Common myeloid progenitor, CD34-positive (primary cell): ENCODE data around the gene CLSTN2.
A peak's percentile ranks its signal among the peaks of the same experiment; 100 is the strongest.

Experiments used
- CTCF ChIA-PET: fragments of 350-600 bp; sonication (Branson Sonifier 250); formaldehyde crosslinking; loops from one replicate; lab custom pipeline; 2021; ENCODE audit warnings: antibody characterized with exemption; lab: Charles Lee
- POLR2A ChIA-PET: fragments of 350-600 bp; sonication (Branson Sonifier 250); formaldehyde crosslinking; loops from one replicate; lab custom pipeline; 2021; ENCODE audit warnings: antibody characterized with exemption; lab: Charles Lee
- DNase-seq, 3 donors: peaks; one replicate each; pipeline versions ENCODE4 v3.0.0 to v3.0.0-alpha.2; 2013
- H3K27ac ChIP-seq, 2 experiments: 1 replicate in 1 of 2; 2 replicates in 1 of 2; pipeline ENCODE4 v1.7.0; 2013; ENCODE audit warnings: inconsistent platforms in 2 of 2, low read length in 2 of 2, mild to moderate bottlenecking in 2 of 2, low read depth in 1 of 2, moderate library complexity in 1 of 2; ENCODE audit not compliant: severe bottlenecking in 2 of 2, insufficient read depth in 1 of 2, poor library complexity in 1 of 2
- H3K27me3 ChIP-seq, 5 experiments: replicated peaks in 2 of 5; 1 replicate in 3 of 5; 2 replicates in 2 of 5; pipeline versions ENCODE4 v1.6.1 to v1.7.0; 2013; ENCODE audit warnings: low read length in 4 of 5, mild to moderate bottlenecking in 2 of 5, moderate library complexity in 2 of 5, inconsistent platforms in 1 of 5; ENCODE audit not compliant: insufficient read depth in 5 of 5, control insufficient read depth in 4 of 5
- H3K36me3 ChIP-seq, 4 experiments: 1 replicate in 2 of 4; 2 replicates in 2 of 4; pipeline versions ENCODE4 v1.6.1 to v1.7.0; 2013; ENCODE audit warnings: low read length in 3 of 4, control low read depth in 1 of 4, mild to moderate bottlenecking in 1 of 4; ENCODE audit not compliant: control insufficient read depth in 4 of 4, insufficient read depth in 4 of 4
- H3K4me1 ChIP-seq, 4 experiments: 1 replicate in 3 of 4; 2 replicates in 1 of 4; pipeline versions ENCODE4 v1.6.1 to v1.7.1; 2013; ENCODE audit warnings: low read length in 3 of 4, mild to moderate bottlenecking in 3 of 4, control low read depth in 1 of 4, inconsistent platforms in 1 of 4, moderate library complexity in 1 of 4; ENCODE audit not compliant: control insufficient read depth in 4 of 4, insufficient read depth in 4 of 4; ENCODE audit errors: control extremely low read depth in 1 of 4
- H3K4me3 ChIP-seq, 7 experiments: 1 replicate in 4 of 7; 2 replicates in 3 of 7; pipeline versions ENCODE4 v1.5.1 to v1.7.0; 2013; ENCODE audit warnings: mild to moderate bottlenecking in 7 of 7, low read length in 6 of 7, moderate library complexity in 6 of 7, inconsistent platforms in 2 of 7, low read depth in 2 of 7, control low read depth in 1 of 7; ENCODE audit not compliant: insufficient read depth in 4 of 7, control insufficient read depth in 1 of 7; ENCODE audit errors: extremely low read depth in 1 of 7
- H3K9me3 ChIP-seq, 5 experiments: 1 replicate in 4 of 5; 2 replicates in 1 of 5; pipeline versions ENCODE4 v1.6.1 to v1.7.1; 2013; ENCODE audit warnings: low read length in 4 of 5, mild to moderate bottlenecking in 2 of 5, inconsistent platforms in 1 of 5, low read depth in 1 of 5, moderate library complexity in 1 of 5; ENCODE audit not compliant: control insufficient read depth in 4 of 5, insufficient read depth in 2 of 5; ENCODE audit errors: control extremely low read depth in 1 of 5
- WGBS: methylation state at CpG from one replicate; pipeline ENCODE4 v1.1.5; 2013; ENCODE audit not compliant: insufficient coverage; 5-methylcytosine and 5-hydroxymethylcytosine counted together

Gene CLSTN2

DNA sequence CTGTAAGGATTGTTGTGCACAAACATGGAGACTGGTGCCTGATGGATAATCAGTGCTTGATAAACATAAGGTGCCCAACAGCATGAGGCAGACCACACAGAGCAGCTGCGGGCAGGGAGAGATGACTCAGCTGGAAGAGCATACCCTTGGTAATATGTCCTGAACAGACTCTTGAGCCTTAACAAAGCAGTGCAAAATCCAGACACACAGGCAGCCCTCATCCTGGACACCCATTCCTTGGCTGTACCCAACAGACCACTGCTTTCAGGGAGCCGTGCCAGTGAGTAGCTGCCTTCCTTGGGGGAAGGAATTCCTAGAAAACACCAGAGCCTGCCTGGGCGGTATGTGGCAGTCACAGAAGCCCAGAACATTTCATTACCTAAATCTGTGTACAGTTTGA, 156.2 kb downstream of the CLSTN2 start:
- Histone ChIP-seq H3K4me1 (no peaks in the 10 kb centered on the region), H3K27ac (no peak overlapping the region), H3K4me3 (no peak overlapping the region), H3K36me3 (no peaks in the 10 kb centered on the region), H3K9me3 (peaks cover 0 to 13% (median 0%) of the 10 kb centered on the region in 5 experiments), H3K27me3 (peaks cover 0 to 1% (median 0%) of the 10 kb centered on the region in 5 experiments)
- 88% methylated on average over 1 of the region's 3 CpGs for WGBS
- ChIA-PET POLR2A (no interaction called here), CTCF (no interaction called here)
- no peak for DNase-seq

DNA sequence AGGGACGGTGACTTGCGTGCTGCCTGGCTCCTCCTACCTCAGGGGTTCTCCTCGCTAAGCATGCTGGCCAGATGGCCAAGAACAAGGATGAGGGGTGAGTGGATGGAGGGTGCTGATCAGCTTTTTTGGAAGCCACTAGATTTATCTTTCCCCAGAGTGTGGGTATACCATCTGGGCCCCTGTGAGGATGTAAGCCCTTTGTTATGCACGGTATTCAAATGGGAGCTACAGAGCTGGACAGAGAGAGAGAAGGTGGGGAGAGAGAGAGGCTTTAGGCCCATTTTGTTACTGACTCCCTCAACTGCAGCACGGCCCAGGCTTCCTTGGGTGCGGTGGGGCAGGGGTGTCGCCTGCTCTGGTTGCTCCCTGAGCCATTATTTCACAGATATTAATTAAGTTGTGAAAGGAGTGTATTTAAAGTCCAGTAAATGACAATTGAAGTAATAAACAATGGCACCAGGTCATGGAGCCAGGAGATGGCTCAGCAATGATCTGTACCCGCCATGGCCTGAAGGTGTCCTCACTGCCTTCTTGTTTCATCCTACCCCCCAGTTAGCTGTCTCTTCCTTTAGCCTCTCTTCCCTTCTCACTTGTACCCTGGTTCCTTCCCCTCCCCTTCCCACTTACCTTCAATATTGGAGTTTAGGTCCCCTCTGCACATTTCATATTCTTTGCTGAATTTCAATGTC, 158.0 kb downstream of the CLSTN2 start:
- no peaks in the 10 kb centered on the region for H3K36me3 ChIP-seq
- POLR2A ChIA-PET: interaction anchor here (0.5 kb wide), 1 partner anchor 810 kb away, joined by 3 read pairs; no protein-coding TSS in a partner anchor
- H3K27ac ChIP-seq: no peak overlapping the region
- WGBS: 80% methylated on average over 5 of the region's 8 CpGs
- CTCF ChIA-PET: no interaction called here
- no peaks in the 10 kb centered on the region for H3K27me3 ChIP-seq
- no peaks in the 10 kb centered on the region for H3K4me1 ChIP-seq
- H3K9me3 ChIP-seq: peaks cover 0 to 11% (median 0%) of the 10 kb centered on the region in 5 experiments
- peak in 1 of 3 donors; percentile 2 for DNase-seq
- no peak overlapping the region for H3K4me3 ChIP-seq

DNA sequence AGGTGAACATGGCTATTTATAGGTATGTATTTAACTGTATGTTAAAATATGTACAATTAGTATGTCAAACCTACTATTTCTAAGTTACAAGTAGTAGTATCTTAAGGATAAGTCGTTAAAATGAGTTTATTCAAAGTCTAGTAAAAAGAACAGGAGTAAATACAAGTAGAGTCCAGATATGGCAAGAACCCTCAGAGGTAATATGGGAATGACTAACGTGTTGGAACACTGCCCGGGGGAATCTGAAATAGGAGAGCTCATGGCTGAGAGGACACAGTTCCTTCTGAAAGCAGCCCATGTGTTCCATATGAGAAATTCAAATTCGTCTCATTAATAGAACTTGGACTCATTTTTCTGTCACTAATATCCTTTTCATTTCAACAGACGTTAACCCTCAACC, 158.8 kb downstream of the CLSTN2 start:
- POLR2A ChIA-PET: no interaction called here
- H3K4me1 ChIP-seq: no peaks in the 10 kb centered on the region
- H3K9me3 ChIP-seq: peaks cover 0 to 7% (median 0%) of the 10 kb centered on the region in 5 experiments
- 83% methylated on average over 4 of the region's 5 CpGs for WGBS
- H3K27ac ChIP-seq: no peak overlapping the region
- H3K4me3 ChIP-seq: no peak overlapping the region
- no peak for DNase-seq
- H3K27me3 ChIP-seq: no peaks in the 10 kb centered on the region
- H3K36me3 ChIP-seq: no peaks in the 10 kb centered on the region
- CTCF ChIA-PET: interaction anchor here (1.0 kb wide), 1 partner anchor 72 kb away, joined by 3 read pairs; no protein-coding TSS in a partner anchor

DNA sequence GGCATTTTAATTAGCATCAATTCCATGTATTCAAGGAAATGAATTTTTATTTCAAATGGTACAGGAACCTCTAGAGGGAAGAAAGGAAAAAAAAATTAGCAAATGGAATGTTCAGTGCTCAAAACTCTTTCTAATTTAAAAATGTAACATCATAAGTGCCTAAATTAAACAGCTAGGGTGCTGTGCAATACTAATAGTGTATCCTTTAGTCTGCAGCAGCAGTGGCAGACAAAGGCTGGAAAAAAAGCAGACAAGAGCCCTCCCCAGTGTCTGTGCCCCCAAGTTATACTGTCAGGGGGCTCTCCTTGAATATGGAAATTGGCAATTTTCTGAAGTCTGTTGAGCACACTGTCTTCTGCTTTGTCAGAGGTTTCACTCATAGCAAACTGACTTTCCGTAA, 159.5 kb downstream of the CLSTN2 start:
- Histone ChIP-seq H3K4me3 (no peak overlapping the region), H3K9me3 (peaks cover 0 to 4% (median 0%) of the 10 kb centered on the region in 5 experiments), H3K4me1 (no peaks in the 10 kb centered on the region), H3K27ac (no peak overlapping the region), H3K27me3 (peaks cover 0 to 2% (median 0%) of the 10 kb centered on the region in 5 experiments), H3K36me3 (no peaks in the 10 kb centered on the region)
- POLR2A ChIA-PET: no interaction called here
- no peak for DNase-seq
- CTCF ChIA-PET: interaction anchor here (1.0 kb wide), 1 partner anchor 72 kb away, joined by 3 read pairs; no protein-coding TSS in a partner anchor
- WGBS: 100% methylated on average over 1 of the region's 1 CpG

DNA sequence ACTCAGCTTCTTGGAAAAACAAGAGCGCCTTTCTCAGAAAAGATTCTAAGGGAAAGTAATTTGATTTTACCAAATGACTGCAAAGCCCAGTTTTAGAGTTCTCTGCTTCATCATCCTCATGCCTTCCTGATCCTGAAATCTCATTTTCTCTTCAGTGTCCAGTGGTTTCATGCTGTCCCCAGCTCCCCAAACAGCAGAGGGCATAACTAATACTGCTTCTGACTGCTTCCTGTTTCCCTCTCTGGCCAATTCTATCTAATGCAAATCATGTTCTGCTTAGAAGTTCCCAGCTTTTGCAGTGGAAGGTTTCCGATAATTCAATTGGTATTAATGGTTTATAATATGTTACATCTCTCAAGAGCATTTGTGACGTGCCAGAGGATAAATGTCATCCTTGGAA, 161.1 kb downstream of the CLSTN2 start:
- CTCF ChIA-PET: interaction anchor here (1.7 kb wide), 1 partner anchor 15 kb away, joined by 3 read pairs; no protein-coding TSS in a partner anchor
- Histone ChIP-seq H3K9me3 (no peaks in the 10 kb centered on the region), H3K36me3 (no peaks in the 10 kb centered on the region), H3K4me3 (no peak overlapping the region), H3K27me3 (peaks cover 0 to 2% (median 0%) of the 10 kb centered on the region in 5 experiments), H3K4me1 (no peaks in the 10 kb centered on the region), H3K27ac (no peak overlapping the region)
- POLR2A ChIA-PET: no interaction called here
- WGBS: 94% methylated on average over 3 of the region's 3 CpGs
- DNase-seq: no peak

DNA sequence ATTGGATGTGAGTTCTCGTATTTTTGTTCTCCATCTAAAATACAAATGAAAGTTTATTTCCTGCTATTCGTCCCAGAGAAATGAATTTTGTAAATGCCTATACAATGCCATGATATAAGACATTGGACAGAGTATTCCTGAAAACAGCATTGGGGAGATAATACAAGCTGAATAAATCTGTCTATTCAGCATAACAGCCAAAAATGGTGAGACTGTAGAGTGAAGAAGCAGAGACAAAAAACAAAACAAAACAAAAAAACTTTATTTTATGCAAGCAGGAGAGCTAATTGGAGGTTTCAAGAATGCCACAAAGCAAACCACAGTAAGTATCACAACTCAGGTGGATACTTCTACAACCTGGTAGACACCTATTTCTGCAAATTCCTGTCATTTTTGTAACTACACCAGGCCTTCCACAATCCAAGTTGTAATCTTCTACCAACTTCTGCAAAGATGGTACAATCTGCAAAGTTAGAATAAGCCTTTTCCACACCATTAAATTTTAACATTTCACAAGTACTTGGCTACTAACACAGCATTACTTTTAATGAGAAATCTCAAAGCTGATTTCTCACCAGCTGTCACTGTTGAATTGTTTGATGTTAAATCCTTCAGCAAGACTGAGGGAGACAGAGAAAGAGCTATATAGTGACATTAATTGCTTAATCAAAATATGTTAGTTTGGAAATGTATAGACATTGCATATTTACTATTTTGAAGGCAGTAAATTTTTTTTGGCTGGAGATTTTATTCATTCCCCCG, 163.1 kb downstream of the CLSTN2 start:
- peaks cover 0 to 2% (median 0%) of the 10 kb centered on the region in 5 experiments for H3K27me3 ChIP-seq
- no peak overlapping the region for H3K4me3 ChIP-seq
- peaks cover 0 to 3% (median 0%) of the 10 kb centered on the region in 5 experiments for H3K9me3 ChIP-seq
- POLR2A ChIA-PET: no interaction called here
- H3K4me1 ChIP-seq: no peaks in the 10 kb centered on the region
- H3K36me3 ChIP-seq: no peaks in the 10 kb centered on the region
- CTCF ChIA-PET: no interaction called here
- H3K27ac ChIP-seq: no peak overlapping the region
- no peak for DNase-seq
- WGBS: no CpG with 5 or more reads among the region's 3 CpGs

DNA sequence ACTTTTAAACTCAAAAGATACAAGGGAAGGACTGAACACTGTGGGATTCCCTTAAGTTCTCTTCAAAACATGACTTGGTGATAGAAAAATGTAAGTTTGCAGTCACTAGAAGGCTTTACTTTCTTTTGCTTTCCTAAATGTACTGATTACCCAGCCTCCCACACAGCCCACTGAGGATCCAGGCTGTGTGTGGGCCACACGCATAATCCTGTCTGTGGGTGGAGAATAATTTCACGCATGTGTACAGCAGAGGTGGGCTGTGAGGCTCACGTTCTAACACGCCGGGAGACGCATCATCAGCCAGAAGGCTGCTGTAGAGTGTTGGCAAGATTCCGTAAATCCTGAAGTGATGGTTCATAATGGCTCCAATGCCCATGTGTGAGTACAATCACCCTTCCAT, 165.5 kb downstream of the CLSTN2 start:
- 100% methylated on average over 7 of the region's 7 CpGs for WGBS
- H3K9me3 ChIP-seq: peaks cover 0 to 3% (median 0%) of the 10 kb centered on the region in 5 experiments

More for the DNA sequence above, 165.5 kb downstream of the CLSTN2 start:
- Histone ChIP-seq H3K36me3 (no peaks in the 10 kb centered on the region), H3K4me3 (no peak overlapping the region), H3K4me1 (no peaks in the 10 kb centered on the region), H3K27ac (no peak overlapping the region), H3K27me3 (peaks cover 0 to 2% (median 0%) of the 10 kb centered on the region in 5 experiments)
- CTCF ChIA-PET: no interaction called here
- DNase-seq: no peak
- POLR2A ChIA-PET: no interaction called here
